ENCODE results near the gene WDR37.

WDR37 gene

DNA sequence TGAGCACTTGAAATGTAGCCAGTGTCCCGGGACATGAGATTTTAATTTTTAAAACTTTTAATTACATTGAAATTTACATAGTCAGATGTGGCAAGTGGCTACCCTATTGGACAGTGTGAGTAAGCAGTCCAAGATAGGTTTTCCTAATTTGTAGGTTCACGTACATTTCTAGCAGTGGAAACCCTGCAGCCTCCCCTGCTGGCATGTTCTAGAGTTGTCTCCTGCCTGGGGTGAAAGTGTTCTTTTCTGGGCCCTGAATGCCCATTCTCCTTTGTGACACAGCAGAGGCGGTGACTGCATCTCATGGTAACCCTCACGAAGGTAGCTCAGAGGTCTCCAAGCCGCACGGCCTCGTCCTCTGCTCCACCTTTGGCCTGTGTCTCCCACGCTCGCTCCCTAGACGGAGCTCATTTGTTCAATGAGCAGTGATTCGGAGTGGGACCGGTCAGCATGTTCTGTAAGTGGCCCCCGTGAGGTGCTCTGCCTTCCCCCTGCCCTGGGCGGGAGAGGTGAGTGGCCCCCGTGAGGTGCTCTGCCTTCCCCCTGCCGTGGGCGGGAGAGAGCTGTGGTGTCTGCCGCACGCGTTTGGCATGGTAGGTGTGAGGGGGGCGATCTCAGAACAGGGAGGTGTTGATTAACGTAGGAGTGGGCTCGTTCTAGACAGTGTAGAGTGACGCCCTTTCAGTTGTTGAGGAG, 18.0 kb downstream of the WDR37 start:
- DNase-seq (ENCODE audit: low read depth in 2 of 2): no peak

DNA sequence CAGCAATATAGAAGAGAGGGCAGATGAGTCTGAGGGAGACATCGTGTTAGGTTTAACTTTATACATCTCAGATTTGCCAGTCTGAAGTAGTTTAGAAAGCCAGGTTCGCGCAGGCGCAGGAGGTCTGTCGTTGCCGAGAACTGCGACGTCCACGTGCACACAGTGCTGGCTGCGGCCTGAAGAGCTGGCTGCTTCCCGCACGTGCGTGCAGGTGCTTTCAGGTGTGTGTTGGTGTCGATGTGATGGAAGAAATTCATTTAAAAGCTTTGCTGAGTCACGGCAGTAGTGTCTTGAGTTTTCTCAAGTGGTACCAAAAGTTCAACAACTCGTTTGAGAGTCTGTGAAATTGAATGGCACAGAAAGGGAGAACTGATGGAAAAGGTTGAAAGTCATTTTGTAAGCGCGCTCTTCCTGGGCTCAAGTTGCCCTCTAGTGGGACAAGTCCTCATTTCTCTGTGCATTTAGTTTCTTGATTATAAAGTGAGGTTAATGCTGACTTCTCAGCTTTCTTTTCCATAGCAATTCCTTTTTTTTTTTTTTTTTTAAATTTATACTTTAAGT, 18.6 kb downstream of the WDR37 start:
- no peak for DNase-seq (ENCODE audit: low read depth in 2 of 2)

DNA sequence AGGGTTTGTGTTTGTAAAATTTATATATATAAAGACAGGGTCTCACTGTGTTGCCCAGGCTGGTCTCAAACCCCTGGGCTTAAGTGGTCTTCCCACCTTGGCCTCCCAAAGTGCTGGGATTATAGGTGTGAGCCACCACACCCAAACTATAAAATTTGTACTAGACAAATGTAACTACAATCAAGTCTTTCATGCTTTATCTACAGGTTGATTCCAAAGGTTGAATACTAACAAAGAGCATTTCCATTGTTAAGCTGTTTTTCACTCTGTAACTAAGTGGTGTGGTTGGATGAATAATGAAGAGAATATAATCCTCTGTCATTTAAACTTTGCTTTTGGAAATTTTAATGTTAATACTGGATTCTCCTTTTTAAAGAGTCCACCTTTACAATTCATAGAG, 22.5 kb downstream of the WDR37 start:
- DNase-seq (ENCODE audit: low read depth in 2 of 2): no peak

DNA sequence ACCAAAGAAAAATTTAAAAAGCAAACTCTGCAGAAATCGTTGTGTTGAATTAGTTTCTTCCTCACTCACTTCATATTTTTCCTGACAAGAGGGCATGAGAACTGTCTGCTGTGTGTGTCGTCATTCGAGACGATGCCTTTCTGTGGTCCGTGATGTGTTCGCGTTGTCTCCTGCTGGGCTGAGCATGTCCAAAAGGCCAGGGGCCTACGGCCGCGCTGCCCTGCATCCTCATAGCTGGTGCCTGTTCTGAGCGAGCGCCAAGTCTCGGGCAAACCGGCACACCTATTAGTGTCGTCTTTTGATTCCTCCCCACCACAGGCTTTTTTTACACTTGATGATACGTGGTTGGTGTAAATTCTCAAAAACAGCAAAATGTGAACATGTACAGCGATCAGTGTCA, 27.4 kb downstream of the WDR37 start:
- DNase-seq (ENCODE audit: low read depth in 2 of 2): no peak

DNA sequence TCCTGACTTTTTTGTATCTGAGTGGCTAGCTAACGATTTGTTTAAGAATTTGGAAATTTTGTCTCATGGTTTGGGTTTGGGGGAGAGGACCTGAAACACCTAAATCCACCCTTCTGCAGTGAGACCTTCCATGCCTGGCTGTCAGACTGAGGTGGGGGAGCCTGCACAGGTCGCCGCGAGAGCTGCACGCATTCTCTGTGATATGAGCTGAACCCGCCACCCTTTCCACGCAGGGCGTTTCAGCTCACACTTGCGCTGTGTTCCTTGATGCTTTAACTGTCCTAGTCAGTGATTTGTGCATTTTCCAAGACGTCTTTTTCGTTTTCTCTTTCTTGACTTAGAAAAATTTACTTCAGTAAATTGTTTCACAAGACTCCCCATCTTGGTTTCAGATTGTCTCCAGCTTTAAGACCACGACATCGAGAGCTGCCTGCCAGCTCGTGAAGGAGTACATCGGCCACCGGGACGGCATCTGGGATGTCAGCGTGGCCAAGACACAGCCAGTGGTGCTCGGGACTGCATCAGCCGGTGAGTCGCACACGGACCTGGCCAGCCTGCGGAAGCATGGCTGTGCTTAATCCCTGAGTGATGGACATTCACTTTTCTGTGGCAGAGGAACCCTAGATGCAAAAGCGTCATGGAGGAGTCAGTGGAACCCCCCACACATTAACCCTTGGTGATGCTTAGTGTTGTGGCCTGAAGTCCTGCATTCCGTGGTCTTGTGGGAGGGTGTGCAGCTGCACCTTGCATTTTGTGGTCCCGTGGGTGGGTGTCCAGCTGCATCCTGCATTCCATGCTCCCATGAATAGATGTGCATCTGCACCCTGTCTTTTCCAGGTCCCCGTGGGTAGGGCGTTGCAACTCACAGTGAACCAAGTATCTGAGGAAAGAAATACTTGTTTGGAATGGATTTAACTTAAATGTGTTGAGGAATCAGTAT, 28.1 kb downstream of the WDR37 start:
- no peak for DNase-seq (ENCODE audit: low read depth in 2 of 2)

DNA sequence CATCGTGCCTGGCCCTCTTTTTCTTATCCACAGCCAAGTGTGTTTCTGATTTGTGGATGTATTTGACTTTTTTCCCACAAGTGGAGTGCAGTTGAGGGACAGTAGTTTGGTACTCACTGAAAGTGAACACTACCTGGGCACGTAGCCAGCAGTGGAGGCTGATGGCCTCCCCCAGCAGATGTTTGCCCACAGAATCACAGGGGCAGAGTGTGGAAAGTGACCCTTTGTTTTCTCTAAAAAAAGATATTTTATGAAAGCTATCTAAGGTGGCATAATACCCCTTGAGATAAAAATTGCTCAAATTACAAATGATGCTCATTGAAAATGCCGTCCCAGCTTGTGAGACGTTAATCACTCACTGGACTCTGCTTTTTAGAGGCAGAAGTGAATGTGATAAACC, 29.1 kb downstream of the WDR37 start:
- no peak for DNase-seq (ENCODE audit: low read depth in 2 of 2)

DNA sequence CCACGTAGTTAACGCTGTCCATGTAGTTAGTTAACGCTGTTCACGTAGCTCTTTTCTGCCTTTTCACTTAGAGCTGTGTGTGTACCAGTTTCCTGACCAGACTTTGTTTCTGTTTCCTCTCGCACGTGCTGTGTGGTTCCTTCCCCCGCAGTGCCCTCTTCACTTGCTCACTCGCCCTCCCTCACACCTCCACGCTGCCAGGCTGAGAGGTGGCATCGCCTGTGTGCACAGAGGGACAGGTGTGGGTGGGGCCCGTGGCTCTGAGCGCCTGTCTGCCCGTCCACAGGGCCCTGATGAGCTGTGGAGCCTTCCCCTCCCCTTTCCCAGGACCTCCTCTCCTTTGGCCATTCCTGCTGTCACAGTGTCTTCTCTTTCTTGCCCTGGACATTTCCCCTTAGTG, 30.6 kb downstream of the WDR37 start:
- no peak for DNase-seq (ENCODE audit: low read depth in 2 of 2)

DNA sequence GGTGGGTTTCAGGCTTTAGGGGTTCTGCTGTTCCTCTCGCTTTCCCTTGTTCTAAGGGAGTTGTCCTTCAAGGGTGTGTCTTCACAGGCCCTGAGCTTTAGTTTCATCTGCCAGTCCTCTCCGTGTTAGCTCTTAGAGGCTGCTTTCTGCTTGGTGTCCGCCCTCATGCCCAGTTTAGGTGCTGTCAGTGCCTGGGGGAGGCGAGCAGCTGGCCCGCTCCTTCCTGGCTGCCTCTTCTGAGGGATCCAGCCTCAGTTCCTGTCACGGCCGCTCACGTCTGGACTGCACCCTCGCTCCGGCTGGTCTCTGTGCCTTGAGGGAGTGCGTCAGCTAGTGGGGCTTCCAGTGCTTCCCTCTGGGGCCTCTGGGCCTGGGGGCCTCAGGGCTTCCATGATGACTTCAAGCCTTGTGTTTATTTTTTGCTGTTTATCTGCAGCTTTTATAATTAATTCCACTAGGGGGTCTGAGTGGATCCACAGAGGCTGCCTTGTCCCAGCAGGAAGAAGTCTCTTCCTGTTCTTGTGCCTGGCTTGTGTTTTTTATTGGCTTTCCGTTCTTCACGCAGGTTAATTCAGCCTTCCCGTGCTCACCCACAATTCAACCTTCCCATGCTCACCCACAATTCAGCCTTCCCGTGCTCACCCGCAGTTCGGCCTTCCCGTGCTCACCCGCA, 33.0 kb downstream of the WDR37 start:
- DNase-seq (ENCODE audit: low read depth in 2 of 2): no peak

DNA sequence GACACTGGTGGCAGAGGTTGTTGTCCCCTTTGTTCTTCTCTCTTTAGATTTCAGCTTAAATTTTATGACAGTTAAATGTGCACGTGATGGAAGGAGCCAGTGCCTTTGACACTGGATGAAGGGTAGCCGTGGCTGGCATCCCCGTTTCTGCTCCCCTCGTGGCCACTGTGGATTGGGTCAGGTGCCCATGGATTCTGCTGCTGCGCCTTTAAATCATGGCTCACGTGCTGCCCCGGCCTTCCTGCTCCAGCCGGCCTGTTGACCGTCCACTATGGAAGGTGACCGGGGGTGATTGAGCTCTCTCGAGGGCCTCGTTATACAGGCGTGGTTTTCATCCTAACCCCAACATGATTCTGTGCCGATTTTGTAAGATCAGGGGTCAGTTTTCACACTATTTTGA, 34.5 kb downstream of the WDR37 start:
- DNase-seq (ENCODE audit: low read depth in 2 of 2): no peak

DNA sequence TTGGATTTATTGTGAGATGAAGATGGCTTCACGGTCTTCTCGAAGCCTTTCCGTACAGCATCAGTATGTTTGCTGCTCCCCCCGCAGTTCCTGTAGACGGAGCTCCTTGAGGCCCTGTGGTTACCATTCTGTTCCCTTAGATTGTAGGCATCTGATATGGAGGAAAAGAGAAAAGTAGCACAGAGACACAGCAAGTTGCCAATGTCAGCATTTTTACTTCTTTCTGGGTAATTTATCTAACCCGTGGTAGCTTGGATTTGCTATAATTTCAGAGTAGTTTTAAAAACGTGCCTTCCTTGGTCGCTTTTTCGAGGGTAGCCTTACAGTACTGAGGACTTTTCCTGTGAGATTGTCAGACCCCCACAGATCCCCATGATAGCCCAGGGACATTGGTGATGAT, 37.5 kb downstream of the WDR37 start:
- no peak for DNase-seq (ENCODE audit: low read depth in 2 of 2)

DNA sequence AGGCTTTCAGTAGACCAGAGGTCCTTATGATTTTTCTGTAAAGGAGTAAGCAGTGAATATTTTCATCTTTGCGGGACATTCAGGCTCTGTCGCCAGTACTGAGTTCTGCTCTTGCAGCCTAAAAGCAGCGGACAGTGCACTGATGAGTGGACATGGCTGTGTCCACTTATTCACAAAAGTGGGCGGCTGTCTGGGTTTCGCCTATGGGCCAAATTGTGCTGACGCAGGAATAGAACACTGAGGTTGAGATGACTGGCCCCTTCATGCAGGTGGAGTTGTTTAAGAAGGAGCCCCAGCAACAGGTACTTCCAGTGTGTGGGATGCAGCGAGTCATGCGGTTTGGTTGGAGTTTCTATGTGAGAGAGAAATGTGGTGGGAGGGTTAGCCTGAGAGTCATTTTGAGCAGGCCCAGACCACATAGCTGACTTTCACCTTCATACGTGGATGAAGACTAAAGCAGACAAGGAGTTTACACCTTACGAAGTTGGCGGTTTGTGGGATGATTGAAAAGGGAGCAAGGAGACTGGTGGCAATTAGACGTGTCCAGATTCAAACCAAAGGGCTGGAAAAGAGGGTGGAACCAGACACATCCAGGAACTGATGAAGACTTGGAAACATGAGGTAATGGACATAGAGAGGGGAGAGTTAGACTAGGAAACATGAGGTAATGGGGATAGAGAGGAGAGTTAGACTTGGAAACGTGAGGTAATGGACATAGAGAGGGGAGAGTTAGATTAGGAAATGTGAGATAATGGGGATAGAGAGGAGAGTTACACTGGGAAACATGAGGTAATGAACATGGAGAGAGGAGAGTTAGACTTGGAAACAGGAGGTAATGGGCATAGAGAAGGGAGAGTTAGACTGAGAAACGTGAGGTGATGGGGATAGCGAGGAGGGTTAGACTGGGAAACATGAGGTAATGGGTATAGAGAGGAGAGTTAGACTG, 38.2 kb downstream of the WDR37 start:
- peak; percentile 63 to 77 for DNase-seq (ENCODE audit: low read depth in 2 of 2)

DNA sequence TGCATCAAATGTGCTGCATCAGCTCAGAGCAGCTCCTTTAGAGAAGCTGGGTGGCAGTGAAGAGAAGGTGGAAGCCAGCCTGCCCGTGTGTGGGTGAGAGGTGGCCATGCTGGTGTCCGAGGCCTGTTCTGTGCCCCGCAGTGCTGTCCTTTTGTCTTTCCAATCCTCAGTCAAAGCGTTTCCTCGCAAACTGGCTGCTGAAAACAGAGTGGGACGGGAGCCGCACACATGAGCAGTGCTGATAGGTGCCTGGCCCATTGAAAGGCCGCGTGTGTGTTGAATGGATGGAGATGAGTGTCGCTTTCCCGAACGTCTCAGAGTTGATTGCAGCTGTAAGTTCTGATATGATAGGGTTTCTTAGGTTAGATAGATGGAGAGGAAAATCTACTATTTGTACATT, 39.3 kb downstream of the WDR37 start:
- DNase-seq (ENCODE audit: low read depth in 2 of 2): no peak

DNA sequence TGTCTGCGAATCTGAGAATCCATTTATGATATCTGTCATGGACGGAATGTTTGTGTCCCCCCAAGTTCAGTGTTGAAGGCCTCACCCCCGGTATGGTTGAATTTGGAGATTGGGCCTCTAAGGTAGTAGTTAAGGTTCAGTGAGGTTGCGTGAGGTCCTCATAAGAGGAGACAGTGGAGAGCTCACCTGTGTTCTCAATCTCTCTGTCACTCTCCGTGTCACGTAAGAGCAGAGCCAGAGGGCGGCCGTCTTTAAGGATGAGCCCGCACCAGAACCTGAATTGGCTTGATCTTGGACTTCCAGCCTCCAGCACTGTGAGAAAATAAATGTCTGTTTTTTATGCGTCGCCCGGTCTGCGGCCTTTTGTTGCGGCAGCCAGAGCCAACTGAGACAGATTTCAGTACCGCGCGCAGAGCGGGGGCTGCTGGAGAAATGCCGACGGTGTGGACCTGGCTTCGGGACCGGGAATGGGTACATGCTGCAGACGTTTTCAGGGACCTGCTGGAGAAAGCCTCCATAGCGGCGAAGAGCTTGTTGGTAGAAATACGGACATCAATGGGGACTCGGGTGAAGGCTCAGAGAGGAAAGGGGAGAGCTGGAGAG, 40.2 kb downstream of the WDR37 start:
- no peak for DNase-seq (ENCODE audit: low read depth in 2 of 2)

DNA sequence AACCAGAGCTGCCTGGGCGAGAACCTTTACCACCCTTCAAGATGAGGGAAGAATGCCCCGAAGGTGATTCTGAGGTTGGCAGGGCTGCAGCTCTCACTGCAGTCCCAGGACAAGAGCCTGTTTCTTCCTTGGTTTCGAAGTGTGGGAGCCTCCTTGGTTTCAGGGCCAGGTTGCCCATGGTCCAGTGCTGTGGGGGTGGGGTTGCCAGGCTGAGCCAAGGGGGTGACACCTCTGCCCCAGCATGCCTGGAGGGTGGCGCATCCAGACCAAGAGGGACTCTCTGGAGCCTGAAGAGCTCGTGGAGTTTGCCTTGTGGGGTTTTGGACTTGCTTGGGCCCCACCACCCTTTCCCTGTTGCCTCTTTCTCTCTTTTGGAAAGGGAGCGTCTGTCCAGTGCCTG, 41.3 kb downstream of the WDR37 start:
- no peak for DNase-seq (ENCODE audit: low read depth in 2 of 2)

DNA sequence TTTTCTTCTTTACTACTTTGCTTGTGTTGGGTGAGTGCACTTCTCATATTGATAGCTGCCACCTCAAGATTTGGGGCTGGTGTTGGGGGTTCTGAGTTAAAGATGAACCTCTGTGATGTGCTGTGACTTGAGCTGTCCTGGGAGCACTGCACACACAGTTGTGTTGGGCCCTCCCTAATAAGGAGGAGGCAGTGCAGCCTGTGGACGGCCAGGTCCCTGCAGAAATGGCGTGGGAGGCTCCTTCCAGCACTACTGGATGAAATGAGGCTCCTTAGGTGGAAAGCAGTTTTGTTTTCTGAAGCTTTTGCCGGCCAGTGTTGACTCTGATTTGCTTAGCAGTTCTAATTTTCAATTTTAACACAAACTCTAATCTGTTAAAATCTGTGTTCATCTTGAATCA, 44.0 kb downstream of the WDR37 start:
- DNase-seq (ENCODE audit: low read depth in 2 of 2): no peak

DNA sequence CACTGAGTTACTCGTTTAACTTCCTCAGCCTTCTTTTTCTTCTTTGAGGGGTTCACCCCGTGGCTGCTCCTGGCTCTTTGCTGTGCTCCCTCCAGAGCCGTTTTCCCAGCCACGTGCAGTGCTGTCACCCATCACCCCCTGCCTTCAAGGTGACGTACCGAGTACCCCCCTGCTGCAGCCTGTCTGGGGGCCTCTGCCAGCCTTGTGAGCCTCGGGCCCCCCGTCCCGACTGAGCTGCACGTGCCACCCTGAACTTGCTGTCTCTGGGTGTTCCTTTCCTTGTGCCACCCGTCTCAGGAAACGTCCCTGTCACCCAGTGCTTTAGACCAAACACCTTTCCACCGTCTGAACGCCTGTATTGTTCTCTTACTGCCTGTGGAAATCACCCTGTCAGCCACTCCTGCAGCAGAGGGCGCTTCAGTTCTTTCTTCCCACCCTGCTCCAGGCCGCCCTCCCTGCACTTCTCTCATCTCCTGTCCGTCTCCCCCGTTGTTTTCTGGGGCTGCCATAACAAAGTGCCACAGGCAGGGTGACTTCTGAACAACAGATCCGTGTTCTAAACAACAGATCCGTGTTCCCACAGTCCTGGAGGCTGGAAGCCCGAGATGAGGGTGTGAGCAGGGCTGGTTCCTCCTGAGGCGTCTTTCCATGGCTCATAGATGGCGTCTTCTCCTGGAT, 44.6 kb downstream of the WDR37 start:
- DNase-seq (ENCODE audit: low read depth in 2 of 2): no peak

DNA sequence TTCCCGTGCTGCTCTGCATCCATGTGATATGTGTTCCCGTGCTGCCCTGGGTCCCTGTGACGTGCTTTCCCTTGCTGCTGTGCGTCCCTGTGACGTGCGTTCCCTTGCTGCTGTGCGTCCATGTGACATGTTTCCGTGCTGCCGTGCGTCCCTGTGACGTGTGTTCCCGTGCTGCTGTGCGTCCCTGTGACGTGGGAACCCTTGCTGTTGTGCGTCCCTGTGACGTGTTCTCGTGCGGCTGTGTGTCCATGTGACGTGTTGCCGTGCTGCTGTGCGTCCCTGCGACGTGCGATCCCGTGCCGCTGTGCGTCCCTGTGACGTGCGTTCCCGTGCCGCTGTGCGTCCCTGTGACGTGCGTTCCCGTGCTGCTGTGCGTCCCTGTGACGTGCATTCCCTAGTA, 45.8 kb downstream of the WDR37 start:
- no peak for DNase-seq (ENCODE audit: low read depth in 2 of 2)

DNA sequence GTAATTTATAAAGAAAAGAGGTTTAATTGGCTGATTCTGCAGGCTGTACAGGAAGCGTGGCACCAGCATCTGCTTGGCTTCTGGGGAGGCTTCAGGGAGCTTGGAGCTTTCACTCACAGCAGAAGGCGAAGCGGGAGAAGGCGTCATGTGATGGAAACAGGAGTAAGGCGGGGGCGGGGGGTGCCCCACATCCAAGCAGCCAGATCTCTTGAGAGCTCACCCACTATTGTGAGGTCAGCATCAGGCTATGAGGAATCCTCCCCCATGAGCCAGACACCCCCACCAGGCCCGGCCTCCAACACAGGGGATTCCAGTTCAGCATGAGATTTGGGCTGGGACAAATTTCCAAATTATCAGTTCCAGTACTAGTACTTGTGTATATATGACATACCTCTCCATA, 46.2 kb downstream of the WDR37 start:
- peak; percentile 19 to 27 for DNase-seq (ENCODE audit: low read depth in 2 of 2)

DNA sequence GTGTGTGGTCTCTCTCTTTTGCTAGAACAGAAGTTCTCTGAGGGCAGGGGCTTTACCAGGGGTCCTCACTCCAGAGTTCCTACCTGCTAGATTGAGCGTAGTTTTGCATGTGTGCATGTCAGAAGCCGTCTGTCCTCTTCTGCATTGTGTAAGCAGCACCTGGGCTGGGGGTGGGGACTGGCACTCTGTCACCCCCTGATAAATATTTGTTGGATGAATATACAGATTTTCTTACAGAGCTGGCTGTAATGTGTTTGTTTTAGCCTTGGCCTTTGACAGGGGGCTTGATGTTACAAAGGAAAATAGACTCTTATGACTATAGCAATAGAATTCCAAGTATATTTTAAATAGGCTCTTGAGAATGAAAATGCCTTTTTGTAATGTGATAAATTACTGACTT, 46.6 kb downstream of the WDR37 start:
- no peak for DNase-seq (ENCODE audit: low read depth in 2 of 2)

DNA sequence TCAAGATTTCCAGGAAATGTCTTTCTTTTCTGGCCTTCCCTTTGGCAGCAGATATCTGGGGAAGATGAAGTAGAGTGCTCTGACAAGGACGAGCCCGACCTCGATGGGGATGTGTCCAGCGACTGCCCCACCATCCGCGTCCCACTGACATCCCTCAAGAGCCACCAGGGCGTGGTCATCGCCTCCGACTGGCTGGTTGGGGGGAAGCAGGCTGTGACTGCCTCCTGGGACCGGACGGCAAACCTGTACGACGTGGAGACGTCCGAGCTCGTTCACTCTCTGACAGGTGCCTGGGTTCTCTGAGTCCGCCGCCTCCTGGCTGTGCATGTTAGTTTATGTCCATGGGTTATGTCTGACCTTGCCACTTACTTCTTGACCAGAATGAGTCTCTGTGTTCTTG, 47.4 kb downstream of the WDR37 start:
- no peak for DNase-seq (ENCODE audit: low read depth in 2 of 2)
